Astrocyte (in vitro differentiated cells and primary cell): ENCODE results near the gene KCNMA1. TPM values are rescaled to one million over a fixed set of nuclear protein-coding genes. Genes with fewer than 3 reads are reported as not detected.

ENCODE experiments used
- DNase-seq: peaks from one replicate; pipeline ENCODE4 v3.0.0-alpha.2; 2010; ENCODE audit warnings: low read depth
- FAIRE-seq: peaks from 2 replicates; lab custom pipeline; 2011; peaks lifted over from hg19 to GRCh38; lab: Jason Lieb, UNC
- H2AFZ ChIP-seq: 2 replicates; pipeline ENCODE4 v1.6.0; 2012; ENCODE audit warnings: low read depth, low read length, inconsistent platforms
- H3K27ac ChIP-seq: 2 replicates; pipeline ENCODE4 v1.5.1; 2011; ENCODE audit warnings: low read depth, low read length, inconsistent platforms
- H3K27me3 ChIP-seq: 2 replicates; pipeline ENCODE4 v1.6.0; 2011; ENCODE audit warnings: low read length, inconsistent platforms; ENCODE audit not compliant: insufficient read depth
- H3K36me3 ChIP-seq: 2 replicates; pipeline ENCODE4 v1.5.1; 2011; ENCODE audit warnings: low read length, inconsistent platforms; ENCODE audit not compliant: insufficient read depth
- H3K4me1 ChIP-seq: 2 replicates; pipeline ENCODE4 v1.5.1; 2011; ENCODE audit warnings: low read length, inconsistent platforms; ENCODE audit not compliant: insufficient read depth
- H3K4me2 ChIP-seq: 2 replicates; pipeline ENCODE4 v1.6.0; 2012; ENCODE audit warnings: low read length, inconsistent platforms
- H3K4me3 ChIP-seq: 2 replicates; pipeline ENCODE4 v1.5.1; 2011; ENCODE audit warnings: low read depth, mild to moderate bottlenecking, low read length, inconsistent platforms; ENCODE audit not compliant: insufficient read depth
- H3K79me2 ChIP-seq: 2 replicates; pipeline ENCODE4 v1.6.0; 2012; ENCODE audit warnings: mild to moderate bottlenecking, low read length, inconsistent platforms; ENCODE audit not compliant: insufficient read depth
- H3K9ac ChIP-seq: 2 replicates; pipeline ENCODE4 v1.6.0; 2012; ENCODE audit warnings: mild to moderate bottlenecking, low read length, inconsistent platforms
- H3K9me3 ChIP-seq: 2 replicates; pipeline ENCODE4 v1.5.1; 2012; ENCODE audit warnings: low read depth, mild to moderate bottlenecking, low read length, inconsistent platforms; ENCODE audit not compliant: insufficient read depth
- H4K20me1 ChIP-seq: 2 replicates; pipeline ENCODE4 v1.6.0; 2012; ENCODE audit warnings: low read length, inconsistent platforms; ENCODE audit not compliant: insufficient read depth
- H3K27ac Mint-ChIP-seq: one replicate; pipeline ENCODE4 v1.8.0; 2021; ENCODE audit warnings: mild to moderate bottlenecking, mixed read lengths; ENCODE audit not compliant: unreplicated experiment
- H3K27me3 Mint-ChIP-seq: one replicate; pipeline ENCODE4 v1.8.0; 2021; ENCODE audit warnings: low read depth, mixed read lengths; ENCODE audit not compliant: unreplicated experiment
- H3K36me3 Mint-ChIP-seq: one replicate; pipeline ENCODE4 v1.8.0; 2021; ENCODE audit warnings: low read depth, mixed read lengths; ENCODE audit not compliant: unreplicated experiment
- H3K4me1 Mint-ChIP-seq: one replicate; pipeline ENCODE4 v1.8.0; 2021; ENCODE audit warnings: low read depth, mixed read lengths; ENCODE audit not compliant: unreplicated experiment
- H3K4me3 Mint-ChIP-seq: one replicate; pipeline ENCODE4 v1.8.0; 2021; ENCODE audit warnings: mild to moderate bottlenecking, moderate library complexity, mixed read lengths; ENCODE audit not compliant: unreplicated experiment
- H3K9me3 Mint-ChIP-seq: one replicate; pipeline ENCODE4 v1.8.0; 2021; ENCODE audit warnings: mild to moderate bottlenecking, mixed read lengths; ENCODE audit not compliant: unreplicated experiment
- CTCF ChIP-seq: IDR thresholded peaks from 2 replicates; pipeline ENCODE4 v1.5.1; 2011; ENCODE audit warnings: low read depth, mild to moderate bottlenecking, inconsistent platforms, low read length, moderate library complexity; ENCODE audit not compliant: insufficient read depth
- EZH2 ChIP-seq: IDR thresholded peaks from 2 replicates; pipeline ENCODE4 v1.6.1; 2012; ENCODE audit warnings: mild to moderate bottlenecking, low read length, inconsistent platforms; ENCODE audit not compliant: insufficient read depth
- total RNA-seq: library from RNA; stranded (reverse); gene quantifications from 2 replicates; pipeline ENCODE4 v1.2.1, GENCODE V29; 2021

Gene KCNMA1
- total RNA-seq, 1 donor from 2014 or later = 45.8 TPM

DNA sequence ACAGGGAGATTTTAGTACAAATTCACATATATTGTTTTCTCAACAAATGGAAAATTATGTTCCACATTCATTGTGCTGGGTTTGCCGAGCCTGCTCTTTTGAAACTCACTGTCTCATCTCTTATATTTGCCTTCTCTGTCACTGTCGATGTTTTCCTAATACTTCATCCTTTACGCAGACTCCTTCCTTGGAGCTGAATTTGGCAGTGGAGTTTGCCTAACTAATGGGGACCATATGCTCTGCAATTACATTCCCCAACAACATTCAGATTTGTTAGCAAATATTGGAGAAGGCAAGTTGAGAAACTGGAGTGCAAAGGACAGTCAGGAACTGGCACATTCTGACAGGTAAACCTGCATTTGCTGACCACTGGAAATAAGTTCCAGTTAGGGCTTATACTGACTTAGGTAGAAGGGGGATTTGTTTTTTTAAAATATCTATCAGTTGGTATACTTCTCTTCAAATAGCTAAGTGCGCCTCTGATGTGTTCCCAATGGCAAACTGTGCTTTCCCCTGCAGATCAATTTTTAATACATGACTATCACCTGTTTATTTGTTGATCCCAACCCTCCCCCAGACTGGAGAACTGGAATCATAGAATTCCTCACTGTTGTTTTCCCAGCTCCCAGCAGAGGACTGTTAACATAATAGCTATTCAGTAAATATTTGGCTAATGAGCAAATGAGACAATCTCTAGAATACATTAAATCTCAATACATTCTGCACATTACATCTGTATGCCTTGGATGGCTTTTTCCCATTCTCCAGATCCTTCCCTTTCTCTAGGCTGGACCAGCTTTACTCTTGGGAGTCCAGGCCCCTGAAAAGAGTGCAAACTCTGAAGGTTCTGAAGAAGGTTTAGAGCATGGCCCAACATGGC lies 769.3 kb downstream of the KCNMA1 start:
- H3K27me3 Mint-ChIP-seq = peaks cover 3% of the 10 kb centered on the region
- H3K27ac ChIP-seq = no peak overlapping the region
- no peaks in the 10 kb centered on the region for H3K79me2 ChIP-seq
- H3K4me3 ChIP-seq = no peak overlapping the region
- H3K4me1 ChIP-seq = no peaks in the 10 kb centered on the region
- H3K9me3 Mint-ChIP-seq = peaks cover 2% of the 10 kb centered on the region
- no peak overlapping the region for H3K4me3 Mint-ChIP-seq
- H3K9me3 ChIP-seq = no peaks in the 10 kb centered on the region
- no peak overlapping the region for H3K9ac ChIP-seq
- no peak overlapping the region for H3K27ac Mint-ChIP-seq
- no peak for FAIRE-seq
- no peak overlapping the region for H3K4me2 ChIP-seq
- DNase-seq = no peak
- no peaks in the 10 kb centered on the region for H3K36me3 Mint-ChIP-seq
- TF ChIP-seq EZH2 (no peak), CTCF (no peak)
- no peaks in the 10 kb centered on the region for H3K27me3 ChIP-seq
- H4K20me1 ChIP-seq = no peaks in the 10 kb centered on the region
- H2AFZ ChIP-seq = no peak overlapping the region
- no peaks in the 10 kb centered on the region for H3K4me1 Mint-ChIP-seq
- no peaks in the 10 kb centered on the region for H3K36me3 ChIP-seq

DNA sequence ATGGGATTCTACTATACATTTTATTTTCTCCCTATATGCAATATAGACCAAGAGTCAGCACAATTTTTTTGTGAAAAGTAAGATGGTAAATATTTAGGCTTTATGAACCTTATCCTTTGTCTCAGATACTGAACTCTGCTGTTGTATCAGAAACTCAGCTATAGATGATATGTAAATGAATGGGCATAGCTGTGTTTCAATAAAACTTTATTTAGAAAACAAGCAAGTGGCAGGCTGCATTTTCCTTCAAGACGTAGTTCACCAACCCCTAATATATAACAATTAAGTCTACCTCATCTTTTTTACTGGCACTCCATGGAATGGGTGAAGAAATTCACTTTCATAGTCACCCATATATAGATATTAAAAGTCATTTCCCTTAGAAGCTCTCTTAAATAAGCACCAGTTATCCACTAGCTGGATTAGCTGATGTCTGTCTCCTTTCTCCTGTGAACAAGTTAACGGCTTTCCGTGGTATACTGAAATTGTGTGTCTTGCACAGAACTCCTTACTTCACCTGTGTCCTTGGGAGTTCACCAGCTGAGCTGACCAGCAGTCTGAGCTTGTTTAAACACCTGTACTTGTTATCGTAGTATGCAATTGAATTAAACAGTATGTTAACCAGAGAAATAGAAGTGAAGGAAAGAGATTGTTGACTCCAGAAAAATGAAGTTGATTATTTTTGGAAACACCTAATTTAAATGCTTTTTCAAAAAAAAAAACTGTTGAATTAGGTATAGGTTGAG lies 770.6 kb downstream of the KCNMA1 start:
- no peak for FAIRE-seq
- no peaks in the 10 kb centered on the region for H3K4me1 ChIP-seq
- H3K9me3 Mint-ChIP-seq = peaks cover 2% of the 10 kb centered on the region

More for the DNA sequence above, 770.6 kb downstream of the KCNMA1 start:
- Mint-ChIP-seq H3K4me1 (no peaks in the 10 kb centered on the region), H3K27me3 (peaks cover 3% of the 10 kb centered on the region), H3K4me3 (no peak overlapping the region), H3K27ac (no peak overlapping the region), H3K36me3 (no peaks in the 10 kb centered on the region)
- H4K20me1 ChIP-seq = no peaks in the 10 kb centered on the region
- H3K27me3 ChIP-seq = no peaks in the 10 kb centered on the region
- H2AFZ ChIP-seq = no peak overlapping the region
- H3K9ac ChIP-seq = no peak overlapping the region
- H3K9me3 ChIP-seq = no peaks in the 10 kb centered on the region
- DNase-seq = no peak
- H3K4me3 ChIP-seq = no peak overlapping the region
- no peak overlapping the region for H3K4me2 ChIP-seq
- H3K27ac ChIP-seq = no peak overlapping the region
- TF ChIP-seq EZH2 (no peak), CTCF (no peak)
- H3K36me3 ChIP-seq = no peaks in the 10 kb centered on the region
- no peaks in the 10 kb centered on the region for H3K79me2 ChIP-seq
